AG08396 (cell line): ENCODE measurements around the gene STX5.
"Not testable (repeated sequence)": the region's sequence is repeated elsewhere in the genome, so short reads cannot be mapped to it uniquely, and the experiment has no call there.

ENCODE experiments used
- DNase-seq: peaks from one replicate; pipeline ENCODE4 v3.0.0; 2012; ENCODE audit warnings: low spot score, mixed read lengths

The STX5 gene

DNA sequence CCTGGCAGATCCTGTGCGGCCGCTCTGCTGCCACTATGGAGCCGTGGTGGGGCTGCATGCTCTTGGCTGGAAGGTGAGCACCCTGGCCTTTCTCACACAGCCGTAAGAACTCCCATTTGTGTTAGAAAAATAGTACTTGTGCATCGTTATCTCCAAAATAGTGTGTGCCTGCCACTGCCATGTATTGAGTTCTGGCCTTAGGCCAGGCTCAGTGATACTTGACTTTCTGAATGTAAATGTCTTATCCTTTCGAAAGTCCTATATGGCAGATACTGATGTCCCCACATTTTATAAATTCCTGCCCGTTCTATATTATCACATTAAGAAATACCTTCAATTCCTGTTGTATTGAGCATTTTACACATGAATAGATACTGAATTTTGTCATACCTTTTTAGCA, 49.1 kb downstream of the STX5 start:
- DNase-seq: no peak

GRCh38 chr11:62778441-62778840, 53.4 kb downstream of the STX5 start:
- no peak for DNase-seq

- no peak for DNase-seq
Observed at GRCh38 chr11:62777389-62777788, 54.5 kb downstream of the STX5 start.

DNA sequence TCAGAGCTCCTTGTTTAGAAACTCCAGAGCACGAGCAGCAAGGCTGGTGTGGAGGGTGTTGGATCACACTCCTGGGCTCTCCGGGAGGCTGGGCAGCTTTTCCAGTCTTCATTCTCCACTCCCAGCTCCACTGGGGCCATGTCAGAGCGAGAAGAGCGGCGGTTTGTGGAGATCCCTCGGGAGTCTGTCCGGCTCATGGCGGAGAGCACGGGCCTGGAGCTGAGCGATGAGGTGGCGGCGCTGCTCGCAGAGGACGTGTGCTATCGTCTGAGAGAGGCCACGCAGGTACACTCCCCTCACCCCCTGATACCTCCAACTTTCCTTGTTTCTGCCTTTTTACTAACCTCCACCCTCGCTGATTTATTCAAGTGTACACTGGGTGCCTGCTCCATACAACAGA, 56.2 kb downstream of the STX5 start:
- no peak for DNase-seq

- no peak for DNase-seq
Observed at GRCh38 chr11:62774407-62774806, 57.4 kb downstream of the STX5 start.

DNA sequence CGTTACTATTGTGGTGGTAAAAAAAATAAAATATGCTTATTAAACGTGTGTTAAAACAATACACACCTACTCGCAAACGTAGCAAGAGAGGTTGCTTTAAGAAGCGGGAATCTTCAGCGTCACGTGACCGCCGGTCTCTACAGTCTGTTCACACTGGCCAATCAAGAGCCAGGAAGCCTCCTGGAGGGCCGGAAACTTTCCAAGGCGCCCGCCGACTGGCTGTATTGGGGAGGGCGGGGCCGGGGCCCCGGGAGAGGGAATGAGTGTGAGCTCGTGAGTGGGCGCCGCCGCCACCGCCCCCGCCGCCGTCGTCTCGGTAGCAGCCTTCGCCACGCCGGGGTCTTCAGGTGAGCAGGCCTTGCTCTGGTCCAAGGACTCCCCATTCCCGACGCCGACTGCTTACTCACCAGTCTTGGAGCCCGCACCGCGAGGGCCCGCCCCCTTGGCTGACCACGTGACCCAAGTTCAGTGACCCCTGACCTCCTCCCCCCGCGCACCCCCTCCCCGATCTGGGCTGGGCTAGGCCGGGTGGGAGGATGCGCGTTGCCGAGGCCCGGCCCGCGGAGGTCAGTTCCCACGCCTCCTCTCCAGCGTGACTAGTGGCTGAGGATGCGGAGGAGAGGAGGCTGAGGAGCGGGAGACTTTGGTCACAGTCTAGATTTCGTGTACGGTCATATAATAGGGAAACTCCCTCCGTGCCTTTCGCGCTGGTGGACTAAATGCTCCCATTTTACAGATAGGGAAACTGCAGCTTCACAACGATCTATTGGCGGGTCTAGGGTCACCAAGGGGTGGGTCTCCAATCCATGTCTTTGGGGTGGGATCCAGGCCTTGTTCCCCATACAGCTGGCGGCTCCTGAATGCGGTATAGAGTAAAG, 60.5 kb downstream of the STX5 start, which contains the start of gene TAF6L:
Gene TAF6L, plus strand, starts transcription at position 253 of the 878 bp plus-strand sequence. CDS start 4,388 bp downstream, outside the sequence.
- DNase-seq: peak; percentile 94

DNA sequence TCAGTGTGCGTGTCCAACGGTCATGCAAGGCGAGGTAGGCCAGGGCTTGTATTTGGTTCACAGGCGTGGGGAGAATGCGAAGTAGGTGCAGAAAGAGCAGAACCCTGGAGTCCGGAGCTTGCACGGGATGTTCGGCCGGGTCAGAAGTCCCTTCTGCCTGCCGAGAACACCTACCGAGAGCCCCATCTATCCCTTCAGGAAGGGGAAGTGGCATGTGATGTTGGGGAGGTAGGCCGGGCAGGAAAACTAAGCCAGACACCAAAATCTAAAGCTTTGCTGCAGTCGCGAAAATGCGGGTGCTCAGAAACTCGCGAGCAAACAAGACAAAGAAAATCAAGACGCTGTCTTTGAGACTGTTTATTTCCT, 61.1 kb downstream of the STX5 start:
- DNase-seq: no peak

GRCh38 chr11:62760867-62761227, 71.0 kb downstream of the STX5 start:
- not testable (repeated sequence) for DNase-seq

DNA sequence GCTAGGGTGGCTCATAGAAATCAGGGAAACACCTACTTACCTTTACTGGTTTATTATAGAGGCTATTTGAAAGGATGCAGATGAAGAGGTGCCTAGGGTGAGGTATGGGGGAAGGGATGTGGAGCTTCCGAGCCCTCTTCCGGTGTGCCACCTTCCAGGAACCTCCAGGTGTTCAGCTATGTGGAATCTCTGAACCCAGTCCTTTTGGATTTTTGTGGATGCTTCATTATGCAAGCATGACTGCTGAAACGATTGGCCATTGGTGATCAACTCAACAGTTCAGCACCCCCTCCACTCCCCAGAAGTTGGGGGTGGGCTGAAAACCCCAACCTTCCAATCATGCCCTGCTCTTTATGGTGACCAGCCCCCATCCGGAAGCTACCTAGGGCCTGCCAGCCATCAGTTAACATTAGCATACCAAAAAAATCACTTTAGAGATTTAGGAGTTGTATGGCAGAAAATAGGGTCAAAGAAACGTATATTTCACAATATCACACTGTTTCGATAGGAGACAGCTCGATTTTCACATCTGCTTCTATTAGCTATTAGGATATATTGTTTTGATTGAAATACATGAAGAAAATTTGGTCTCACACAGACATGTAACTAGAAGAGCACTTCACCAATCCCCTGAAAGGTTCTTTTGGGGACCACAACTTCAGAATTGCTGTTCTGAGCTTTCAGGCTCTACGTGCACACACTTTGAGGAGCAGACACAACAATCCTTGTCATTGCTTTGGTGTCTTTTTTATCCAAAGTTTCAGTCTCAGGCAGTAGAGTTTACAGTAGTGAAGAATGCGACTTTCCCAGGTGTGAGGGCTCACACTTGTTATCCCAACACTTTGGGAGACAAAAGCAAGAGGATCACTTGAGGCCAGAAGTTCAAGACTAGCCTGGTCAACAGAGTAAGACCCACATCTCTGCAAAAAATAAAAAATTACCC, 73.7 kb downstream of the STX5 start:
- no peak for DNase-seq
